ENCODE data around the gene EPN1.

The EPN1 gene

DNA sequence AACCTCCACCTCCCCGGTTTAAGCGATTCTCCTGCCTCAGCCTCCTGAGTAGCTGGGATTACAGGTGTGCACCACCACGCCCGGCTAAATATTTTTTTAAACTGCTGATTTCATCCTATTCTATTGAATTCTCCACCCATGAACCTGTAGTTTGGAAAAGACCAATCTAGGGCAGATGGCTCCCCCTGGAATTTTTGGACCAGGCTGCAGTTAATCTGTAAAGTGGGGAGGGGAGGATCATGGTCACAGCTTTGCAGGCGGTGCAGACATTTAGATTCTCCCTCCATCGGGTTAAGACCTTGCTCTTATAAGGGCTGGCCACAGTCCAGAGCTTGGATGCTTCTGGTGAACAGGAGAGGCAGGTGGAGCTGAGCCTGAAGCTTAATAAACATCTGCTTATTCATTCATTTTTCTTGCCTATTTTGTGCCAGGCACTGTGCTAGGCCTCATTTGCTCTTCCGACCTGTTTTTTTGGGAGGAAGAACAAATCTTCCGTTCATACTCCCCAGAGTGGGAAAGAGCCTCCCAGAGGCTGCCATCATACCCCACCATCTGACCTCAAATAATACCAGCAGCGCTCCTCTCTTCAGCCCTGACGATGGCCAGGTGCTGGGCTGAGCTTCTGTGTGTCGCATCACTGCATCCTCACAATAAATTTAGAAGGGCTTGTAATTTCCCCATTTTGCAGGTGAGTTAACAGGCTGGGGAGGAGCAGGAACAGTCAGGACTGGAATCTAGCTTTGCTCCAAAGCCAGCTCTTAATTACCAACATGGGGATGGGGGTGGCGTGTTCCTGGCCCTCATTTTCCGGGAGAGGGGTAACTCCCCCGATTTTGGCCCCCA, 27.9 kb upstream of the EPN1 start:
- DNase-seq: no peak

DNA sequence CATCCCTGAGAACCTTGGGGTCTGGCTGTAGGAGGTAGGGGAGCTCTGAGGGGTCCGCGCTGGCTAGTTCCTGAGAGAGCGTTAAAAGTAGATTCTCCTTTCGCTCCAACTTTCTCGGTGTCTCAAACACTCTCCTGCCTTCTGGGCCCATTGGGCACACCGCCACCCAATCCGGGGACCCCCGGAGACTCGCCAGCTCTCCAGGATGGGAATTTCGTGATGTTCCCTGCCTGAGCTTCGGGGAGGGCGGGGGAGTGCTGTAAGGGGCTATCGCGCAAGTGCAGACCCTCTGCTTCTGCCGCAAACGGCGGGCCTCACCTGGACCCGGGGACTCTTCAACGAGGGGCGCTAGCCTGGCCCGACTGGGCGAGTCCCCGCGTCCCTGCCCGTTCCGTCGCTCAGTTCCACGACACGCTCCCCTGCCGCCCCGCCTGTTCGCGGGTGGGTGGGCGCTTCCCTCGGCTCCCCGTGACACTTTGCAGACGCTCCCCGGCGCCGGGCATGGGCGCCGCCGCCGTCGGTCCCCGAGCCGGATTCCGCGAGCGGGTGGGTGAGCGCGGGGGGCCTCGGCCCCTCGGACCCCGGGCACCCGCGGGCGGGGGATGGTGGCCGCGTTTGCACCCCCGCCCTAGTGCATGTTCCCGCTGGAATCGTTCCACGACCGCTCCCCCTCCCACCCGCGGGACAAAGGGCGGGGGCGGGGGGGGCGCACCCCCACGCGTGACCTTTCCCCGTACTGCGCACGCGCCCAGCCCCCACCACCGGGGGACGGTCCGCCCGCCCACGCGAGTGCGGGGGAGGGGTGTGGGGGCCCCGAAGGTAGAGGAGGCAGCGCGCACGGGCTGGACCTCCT, 27.1 kb upstream of the EPN1 start, which contains the start of gene CCDC106:
Gene CCDC106, plus strand, starts transcription at position 481 of the 853 bp plus-strand sequence. CDS start 835 bp downstream, outside the sequence.
- DNase-seq: no peak

DNA sequence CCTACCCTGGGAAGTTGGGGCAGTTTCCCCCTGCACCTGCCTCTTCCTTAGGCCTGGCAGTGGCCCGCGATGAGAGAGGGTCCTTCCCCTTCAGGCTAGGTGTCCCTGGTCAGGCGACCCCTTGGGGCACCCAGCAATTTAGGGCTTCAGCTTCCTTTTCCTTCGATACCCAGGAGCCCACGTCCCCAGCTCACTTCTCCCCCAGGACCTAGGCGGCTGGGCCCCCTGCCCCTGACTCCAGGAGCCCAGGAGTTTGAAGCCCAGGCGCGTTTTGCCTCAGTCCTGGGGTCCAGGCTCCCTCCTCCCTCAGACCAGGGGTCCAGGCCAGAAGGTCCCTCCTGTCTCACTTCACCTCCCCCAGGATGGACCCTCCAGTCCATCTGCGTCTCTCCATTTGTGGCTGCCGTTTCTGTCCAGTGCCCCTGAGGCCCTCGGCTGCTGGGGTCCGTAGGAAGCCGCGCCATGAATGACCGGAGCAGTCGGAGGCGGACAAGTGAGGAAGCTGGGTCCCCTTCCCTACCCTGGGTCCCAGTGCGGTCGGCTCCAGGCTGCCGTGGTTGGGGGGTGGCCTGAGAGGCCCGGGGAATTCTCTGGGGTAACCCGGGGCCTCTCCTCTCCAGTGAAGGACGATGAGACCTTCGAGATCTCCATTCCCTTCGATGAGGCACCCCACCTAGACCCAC, 26.3 kb upstream of the EPN1 start:
- DNase-seq: no peak

DNA sequence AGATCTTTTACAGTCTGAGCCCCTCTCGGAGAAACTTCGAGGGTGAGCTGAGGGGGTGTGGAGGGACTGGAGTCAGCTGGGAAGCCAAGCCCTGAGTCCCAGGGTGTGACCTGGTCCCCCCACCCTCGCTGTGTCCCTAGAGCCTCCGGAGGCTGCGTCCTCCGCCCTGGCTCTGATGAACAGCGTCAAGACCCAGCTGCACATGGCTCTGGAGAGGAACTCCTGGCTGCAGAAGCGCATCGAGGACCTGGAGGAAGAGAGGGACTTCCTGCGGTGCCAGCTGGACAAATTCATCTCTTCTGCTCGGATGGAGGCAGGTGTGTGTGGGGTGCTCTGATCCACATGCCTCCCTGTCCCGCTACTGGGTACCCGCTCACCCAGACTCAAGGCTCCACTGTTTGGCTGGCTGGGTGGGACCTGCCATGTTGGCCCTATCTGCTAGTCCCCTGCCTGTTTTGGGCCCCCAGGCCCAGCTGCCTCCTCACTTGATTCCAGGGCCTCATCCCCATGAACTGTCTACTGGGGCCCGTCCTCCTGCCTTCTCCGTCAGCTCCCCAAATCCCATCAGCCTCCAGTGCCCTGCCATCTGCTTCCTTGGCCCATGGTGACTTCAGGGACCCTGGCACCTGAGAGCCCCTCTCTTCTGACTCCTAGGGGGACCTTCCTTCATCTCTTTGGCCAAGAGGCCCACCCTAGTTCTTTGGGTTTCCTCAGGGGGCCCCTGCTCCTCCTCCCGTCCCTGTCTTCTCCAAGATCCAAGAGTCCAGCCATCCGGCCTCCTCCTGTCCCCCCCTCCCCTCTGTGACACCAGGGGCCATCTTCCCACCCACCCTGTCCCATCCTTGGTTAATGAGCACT, 25.5 kb upstream of the EPN1 start:
- DNase-seq: no peak

DNA sequence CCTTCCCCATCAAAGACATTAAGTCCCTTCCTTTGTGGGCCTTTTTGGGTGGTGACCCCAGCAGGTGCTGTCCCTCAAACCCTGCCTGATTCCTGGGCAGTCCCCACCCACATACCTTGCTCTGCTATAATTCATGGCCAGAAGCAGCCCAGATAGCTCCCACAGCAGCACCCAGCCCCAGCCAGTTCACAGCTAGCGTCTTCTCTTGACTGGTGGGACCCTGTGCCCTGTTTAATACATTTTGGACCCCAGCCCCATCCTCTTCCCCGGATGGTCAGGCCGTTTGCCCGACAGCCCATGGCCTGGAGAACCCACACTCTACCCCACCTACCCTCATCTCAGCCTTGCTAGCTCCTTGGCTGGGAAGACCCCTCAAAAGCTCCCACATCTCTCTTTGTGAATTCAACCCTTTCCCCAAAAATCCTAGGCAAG, 24.9 kb upstream of the EPN1 start:
- DNase-seq: no peak

DNA sequence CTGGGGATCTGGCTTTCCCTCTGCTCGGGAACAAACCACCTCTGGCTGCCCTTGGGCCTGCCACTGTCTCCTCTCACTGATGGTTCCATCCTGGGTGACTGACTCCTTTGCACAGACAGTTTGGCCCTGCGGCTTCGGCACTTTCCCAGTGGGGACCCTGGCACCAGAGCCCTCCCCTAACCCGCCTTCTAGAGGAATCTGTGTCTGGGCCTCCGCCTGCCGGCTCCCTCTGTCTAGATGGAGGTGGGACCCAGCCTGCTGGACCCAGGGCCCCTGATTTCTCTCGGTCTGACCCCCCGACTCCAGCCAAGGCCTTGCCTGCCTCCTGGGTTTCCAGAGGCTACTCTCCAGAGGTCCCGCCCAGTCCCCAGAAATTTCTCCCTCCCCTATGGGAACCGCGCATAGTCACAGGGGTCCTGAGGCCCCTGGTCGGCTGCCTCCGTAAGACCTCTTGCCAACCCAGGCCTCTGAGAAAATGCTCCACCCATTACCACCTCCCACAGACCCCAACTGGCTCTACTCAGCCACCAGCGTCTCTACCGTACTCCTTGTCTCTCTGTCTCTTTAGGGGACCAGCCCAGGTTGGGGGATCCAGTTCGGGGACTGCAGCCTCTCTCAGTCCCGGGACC, 24.3 kb upstream of the EPN1 start:
- no peak for DNase-seq

DNA sequence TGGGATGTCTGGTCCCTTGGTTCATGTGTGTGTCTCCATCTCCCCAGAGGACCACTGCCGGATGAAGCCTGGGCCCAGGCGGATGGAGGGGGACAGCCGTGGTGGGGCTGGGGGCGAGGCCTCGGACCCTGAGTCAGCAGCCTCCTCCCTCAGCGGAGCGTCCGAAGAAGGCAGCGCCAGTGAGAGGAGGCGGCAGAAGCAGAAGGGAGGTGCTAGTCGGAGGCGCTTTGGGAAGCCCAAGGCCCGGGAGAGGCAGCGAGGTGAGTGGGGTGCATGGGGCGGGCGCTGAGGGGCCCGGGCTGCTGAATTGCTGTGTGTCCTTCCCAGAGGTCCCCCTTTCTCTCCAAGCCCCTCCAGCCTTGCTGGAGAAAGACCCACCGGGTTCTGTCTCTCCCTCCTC, 23.8 kb upstream of the EPN1 start:
- no peak for DNase-seq

DNA sequence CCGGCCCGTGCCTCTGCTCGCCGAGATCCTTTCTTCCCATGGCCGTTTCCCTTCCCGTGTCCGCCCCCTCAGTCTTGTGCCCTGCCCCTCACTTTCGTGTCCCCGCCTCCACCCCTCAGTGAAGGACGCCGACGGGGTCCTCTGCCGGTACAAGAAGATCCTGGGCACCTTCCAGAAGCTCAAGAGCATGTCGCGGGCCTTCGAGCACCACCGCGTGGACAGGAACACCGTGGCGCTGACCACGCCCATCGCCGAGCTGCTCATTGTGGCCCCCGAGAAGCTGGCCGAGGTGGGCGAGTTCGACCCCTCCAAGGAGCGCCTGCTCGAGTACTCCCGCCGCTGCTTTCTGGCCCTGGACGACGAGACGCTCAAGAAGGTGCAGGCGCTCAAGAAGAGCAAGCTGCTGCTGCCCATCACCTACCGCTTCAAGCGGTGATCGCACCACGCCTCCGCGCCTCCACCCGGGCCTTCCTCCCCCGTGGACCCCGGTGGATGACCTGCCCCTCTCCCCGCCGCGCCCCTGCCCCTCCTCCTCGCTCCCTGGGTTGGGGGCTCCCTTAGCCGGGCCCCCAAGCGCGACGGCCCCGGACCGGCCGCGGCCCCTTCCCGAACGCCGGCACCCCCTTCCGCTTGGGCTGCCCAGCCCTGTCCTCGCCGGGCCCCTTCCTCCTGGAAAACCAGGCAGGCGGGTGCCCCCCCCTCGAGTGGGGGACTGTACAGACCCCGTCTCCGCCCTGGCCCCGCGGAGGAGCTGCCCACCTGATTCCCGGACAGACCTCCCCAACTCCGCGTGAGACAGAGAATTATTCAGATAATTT, 22.5 kb upstream of the EPN1 start:
- no peak for DNase-seq

DNA sequence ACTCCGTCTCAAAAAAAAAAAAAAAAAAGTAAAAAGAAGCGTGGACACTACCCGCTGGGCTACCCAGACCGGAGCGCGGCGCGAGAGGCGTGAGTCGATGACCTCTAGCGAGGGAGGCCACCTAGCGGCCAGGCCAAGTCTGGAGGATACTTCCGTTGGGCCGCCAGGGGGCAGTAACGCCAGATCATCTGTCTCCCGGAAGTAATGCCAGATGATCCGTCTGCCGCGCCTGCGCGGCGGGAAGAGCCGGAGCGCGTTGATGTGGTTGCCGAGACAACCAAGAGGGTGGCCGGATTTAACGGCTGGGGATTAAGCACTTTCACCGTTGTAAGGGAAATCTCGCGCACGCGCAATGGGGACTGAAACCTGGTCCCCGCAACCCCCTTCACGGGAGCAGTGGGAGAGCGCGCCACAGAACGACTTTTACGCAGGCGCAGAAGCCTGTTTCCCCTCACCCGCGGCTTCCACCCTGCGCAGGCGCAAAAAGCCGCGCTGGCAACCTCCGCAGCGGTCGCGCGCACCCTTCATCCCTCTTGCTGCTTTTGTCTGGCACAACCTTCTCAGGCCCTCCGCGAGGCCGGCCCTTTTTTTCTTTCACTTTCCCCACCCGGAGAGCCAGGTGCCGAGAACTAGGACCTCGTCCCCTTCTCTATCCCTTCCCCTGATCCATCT, 21.2 kb upstream of the EPN1 start:
- peak; percentile 91 for DNase-seq

DNA sequence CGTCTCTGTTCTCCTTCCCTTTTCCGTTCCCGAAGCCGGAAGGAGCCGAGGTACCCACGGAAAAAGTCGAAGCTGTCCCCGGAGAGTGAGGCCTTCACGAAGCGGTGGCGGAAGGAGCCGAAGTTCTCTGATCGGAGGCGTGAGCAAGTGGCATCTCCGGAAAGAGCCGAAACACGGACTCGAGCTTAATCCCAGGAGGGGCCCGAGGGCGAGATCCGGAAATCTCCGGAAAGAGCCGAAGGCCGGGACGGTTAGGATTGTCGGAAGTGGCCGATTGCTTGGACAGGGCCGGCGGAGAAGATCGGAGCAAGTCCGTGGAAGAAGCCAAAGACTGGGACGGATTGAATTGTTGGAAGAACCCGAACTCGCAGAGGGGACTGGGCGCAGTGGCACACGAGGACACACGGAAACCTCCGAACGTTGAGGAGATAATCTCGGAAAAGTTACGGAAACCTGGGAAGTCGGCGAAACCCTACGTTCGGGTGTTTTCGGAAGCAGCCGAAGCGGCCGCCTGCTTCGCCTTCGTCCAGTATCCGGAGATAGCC, 20.6 kb upstream of the EPN1 start:
- peak; percentile 91 for DNase-seq

DNA sequence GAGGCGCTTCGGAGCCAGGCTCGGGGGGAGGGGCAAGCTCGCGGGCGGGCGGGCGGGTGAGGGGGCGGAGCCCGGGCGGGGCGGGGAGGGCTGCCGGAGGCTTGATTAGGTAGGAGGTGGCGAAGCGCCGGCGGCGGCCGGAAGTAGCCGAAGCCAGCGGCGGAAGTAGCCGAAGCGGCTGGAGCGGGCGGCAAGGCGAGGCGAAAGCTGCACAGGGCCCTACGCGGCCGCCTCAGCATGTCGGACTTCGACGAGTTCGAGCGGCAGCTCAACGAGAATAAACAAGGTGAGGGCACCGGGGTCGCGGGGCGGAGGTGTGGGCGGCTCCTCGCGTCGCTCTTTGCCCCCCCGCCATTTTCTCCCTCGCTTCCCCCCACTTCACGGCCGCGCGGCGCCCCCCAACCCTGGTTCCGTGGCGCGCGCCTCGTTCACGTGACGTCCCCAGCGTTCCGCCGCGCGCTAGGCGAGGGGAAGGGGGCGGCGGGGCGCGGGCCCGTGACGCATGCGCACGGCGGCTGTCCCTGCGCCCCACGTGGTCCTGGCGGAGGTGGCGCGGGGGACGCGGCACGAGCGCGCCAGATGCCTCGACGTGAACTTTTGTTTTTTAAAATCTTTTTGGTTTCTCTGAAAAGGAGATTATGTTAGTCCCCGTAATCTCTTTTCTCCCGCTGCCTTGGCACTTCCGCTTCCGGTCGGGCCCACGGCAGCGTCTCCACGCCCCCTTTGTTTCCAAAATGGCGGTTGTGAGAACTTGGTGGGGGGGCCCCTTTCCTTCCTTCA, 20.0 kb upstream of the EPN1 start, which contains the start of gene U2AF2:
Gene U2AF2, plus strand, starts transcription at position 168 of the 780 bp plus-strand sequence. Its CDS starts 70 bp downstream, at position 238.
- DNase-seq: no peak

DNA sequence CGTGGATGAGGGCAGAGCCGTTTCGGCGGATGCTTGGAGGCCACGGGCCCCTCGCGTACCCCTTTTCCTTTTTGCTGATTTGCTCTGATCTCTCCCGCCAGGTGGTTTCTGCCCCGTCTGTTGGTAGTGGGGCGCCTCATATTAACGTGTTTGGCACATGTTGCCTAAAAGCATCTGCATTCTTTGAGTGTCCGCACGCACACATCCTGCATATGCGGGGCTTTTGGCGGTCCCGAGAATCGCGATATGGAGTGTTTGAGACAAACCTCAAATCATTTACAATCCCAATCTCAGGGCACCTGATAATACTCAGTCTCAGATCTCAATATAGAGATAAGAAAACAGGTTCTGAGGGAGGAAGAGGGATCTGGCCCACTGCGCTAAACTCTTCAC, 19.4 kb upstream of the EPN1 start:
- no peak for DNase-seq

DNA sequence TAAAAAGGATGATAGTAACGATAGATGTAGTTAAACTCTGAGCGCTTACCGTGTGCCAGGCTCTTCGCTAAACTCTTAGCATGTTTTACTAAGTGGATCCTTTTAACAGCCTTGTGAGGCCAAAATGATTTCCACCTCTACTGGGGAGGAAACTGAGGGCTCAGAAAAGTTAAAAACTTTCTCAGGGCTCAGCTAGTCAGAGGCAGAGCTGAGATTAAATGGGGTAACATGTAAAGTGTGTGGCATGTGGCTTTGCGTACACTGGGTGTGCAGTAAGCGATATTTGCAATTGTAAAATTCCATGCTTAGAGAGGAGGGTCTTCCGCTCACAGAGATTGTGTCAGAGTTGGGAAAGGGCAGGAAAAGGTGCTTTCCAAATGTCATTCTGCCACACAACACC, 18.5 kb upstream of the EPN1 start:
- DNase-seq: no peak

DNA sequence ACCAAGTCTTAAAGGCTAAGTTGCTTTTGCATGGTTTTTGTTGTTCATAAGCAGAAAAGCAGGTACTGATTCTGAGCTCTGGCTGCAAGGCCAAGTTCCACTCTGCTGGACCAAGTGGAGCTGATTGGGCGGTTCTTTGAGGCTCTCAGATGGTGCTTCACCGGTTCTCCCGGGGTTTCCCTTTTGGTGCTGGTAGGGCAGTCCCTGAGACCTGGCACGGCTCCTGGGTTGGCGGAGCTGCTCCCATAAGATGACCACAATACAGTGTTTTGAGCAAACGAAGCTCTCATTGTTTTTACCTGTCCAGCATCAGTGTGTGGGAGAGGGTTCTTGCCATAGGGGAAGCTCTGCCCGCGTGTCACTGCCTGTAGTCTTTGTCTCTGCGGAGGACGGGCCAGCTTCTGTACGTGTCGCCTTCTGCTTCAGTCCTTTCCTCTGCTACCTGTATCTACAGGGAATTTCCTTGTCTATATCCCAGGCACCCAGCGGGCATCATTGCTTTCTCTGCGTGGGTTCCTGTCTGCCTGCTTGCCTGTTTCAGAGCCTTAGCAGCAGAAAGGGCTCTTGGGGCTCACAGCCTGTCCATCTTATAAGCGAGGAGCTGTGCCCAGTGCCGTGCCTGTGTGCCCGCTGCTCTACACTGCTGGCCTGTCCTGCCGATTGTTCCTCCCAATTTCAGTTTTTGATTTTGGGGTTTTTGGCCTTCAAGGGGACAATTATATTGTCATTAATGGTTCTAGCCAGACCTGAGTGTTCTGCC, 17.9 kb upstream of the EPN1 start:
- no peak for DNase-seq

DNA sequence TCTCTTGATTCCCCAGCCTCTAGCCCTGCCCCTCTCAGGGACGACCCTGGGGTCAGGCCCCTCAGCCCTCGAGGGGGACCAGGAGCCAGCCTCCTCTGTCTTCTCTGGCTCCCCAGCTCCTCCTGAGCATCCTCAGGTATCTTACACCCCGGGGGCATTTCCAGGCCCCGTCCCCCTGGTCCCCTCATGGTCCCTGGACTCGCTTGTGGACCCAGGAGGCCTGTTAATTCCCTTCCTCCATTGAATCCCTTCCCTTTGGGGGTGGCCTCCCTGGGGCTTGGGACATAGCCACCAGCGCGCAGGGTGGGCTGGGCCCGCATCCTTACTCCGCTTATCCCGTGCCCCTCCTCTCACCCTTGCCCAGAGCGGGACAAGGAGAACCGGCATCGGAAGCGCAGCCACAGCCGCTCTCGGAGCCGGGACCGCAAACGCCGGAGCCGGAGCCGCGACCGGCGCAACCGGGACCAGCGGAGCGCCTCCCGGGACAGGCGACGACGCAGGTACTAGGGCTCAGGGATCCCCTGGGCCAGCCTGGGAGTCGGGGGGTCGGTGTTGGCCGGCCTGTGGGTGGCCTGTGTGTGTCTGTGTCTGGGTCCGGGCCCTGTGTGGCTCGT, 16.1 kb upstream of the EPN1 start:
- DNase-seq: no peak

DNA sequence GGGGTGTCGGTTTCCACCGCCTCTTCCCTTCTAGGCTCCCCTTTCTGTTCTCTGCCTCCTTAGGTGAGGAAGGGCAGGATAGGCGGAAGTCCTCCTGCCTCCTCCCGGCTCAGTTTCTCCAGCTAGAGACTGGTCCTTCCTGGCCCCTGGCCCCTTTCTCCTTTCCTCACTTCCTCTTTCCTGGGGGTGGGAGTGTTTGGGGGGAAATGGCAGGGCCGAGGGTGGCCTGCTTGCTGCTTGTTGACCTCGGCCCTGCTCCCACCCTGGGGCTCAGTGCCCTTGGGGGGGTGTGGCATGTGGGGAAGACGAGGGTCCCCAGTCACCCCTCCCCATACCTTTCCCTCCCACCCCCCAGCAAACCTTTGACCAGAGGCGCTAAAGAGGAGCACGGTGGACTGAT, 15.2 kb upstream of the EPN1 start:
- DNase-seq: no peak

DNA sequence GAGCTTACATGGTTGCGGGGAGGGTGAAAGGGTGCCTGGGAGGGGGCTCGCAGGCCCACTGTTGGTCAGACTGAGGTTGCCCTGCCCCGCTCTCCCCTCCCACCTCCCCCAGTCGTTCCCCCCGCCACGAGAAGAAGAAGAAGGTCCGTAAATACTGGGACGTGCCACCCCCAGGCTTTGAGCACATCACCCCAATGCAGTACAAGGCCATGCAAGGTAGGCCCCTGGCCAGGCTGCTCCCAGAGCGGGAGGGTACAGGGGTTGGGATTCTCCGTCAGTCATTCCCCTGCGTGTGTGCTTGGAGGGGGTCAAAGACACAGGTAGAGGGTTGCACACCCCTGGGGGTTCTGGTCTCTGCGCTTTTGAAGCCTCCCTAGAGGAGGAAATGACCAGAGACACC, 14.6 kb upstream of the EPN1 start:
- DNase-seq: no peak

DNA sequence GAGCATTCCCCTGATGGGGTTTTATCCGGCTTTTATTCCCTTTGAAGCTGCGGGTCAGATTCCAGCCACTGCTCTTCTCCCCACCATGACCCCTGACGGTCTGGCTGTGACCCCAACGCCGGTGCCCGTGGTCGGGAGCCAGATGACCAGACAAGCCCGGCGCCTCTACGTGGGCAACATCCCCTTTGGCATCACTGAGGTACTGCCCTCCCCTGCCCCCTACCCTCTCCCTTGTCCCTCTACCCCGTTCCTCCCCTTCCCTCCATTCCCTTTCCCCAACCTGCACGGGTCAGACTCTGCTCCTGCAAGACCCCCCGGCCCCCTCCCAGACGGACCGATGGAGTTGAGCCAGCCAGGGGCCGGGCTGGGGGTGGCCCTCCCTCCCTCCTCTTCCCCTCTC, 14.0 kb upstream of the EPN1 start:
- DNase-seq: no peak
